K562 treated with DMSO at 1 percent for 12 hours (cell line): ENCODE data around the gene PHKG1. TPM values are rescaled to one million over a fixed set of nuclear protein-coding genes. Genes with fewer than 3 reads are reported as not detected.

Experiments
- total RNA-seq: library from RNA; unstranded; fragments of 300-600 nt; gene quantifications from 2 replicates; pipeline ENCODE4 v1.2.3, GENCODE V29; 2022; ENCODE audit not compliant: insufficient read depth

PHKG1 gene
- total RNA-seq, result 4.8 TPM in 1 of 2 replicates, not detected in the other

GRCh38 chr7:56092789-56093531 lies at the start of gene PHKG1:
TSS of gene PHKG1 (minus strand) at chr7:56092952. CDS start at chr7:56088941, 4,011 bp downstream.

GRCh38 chr7:56115852-56116538 lies 23.2 kb upstream of the PHKG1 start, which contains the start of gene NUPR2:
TSS of gene NUPR2 (minus strand) at chr7:56116417. CDS start at chr7:56116314, 103 bp downstream.

DNA sequence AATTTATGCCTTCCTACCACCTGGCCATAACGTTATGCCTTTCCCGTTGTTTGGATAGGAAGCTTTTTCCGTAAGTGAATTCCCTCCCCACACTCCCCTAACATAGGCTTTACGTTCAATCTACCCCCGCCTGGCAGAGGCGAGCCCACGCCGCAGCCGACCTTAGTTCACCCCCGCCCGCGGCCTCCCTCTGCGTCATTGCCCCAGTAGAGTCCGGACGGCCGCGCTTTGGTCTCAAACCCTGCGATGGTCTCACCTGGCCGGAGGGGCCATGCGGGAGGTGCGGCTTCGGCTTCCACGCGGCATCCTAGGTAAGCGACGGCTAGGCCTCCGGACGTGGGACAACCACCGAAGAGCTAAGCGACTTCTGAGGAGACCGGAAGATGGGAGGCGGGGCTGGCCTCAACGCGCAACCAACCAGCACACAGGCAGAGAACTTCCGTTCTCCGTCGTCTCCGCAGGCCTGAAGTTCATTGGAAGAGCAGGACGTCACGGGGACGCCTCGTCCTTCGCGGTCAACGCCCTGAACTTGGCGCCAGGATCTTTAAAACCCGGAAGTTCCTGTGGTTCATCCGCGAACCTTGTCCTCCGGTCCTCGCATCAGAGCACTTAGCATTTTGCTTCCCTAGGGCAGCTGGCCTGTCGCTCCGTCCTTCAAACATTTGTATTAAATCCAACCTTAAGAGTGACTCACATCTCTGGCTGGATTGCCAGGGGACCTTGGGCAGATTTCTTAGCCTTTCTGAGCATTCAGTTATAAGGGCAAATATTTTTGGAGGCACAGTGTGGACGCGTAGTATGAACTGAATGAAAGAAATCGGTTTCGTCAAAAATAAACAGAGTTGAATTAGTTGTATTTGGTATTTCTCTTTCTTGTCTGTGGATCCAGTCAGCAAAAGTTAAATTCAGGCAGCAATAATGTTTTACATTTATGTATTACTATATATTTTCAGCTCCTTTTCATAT lies 13.6 kb upstream of the PHKG1 start, which contains the start of gene CHCHD2:
TSS of gene CHCHD2 (minus strand) at position 369 of the 966 bp plus-strand sequence. CDS start at position 306, 63 bp downstream.

DNA sequence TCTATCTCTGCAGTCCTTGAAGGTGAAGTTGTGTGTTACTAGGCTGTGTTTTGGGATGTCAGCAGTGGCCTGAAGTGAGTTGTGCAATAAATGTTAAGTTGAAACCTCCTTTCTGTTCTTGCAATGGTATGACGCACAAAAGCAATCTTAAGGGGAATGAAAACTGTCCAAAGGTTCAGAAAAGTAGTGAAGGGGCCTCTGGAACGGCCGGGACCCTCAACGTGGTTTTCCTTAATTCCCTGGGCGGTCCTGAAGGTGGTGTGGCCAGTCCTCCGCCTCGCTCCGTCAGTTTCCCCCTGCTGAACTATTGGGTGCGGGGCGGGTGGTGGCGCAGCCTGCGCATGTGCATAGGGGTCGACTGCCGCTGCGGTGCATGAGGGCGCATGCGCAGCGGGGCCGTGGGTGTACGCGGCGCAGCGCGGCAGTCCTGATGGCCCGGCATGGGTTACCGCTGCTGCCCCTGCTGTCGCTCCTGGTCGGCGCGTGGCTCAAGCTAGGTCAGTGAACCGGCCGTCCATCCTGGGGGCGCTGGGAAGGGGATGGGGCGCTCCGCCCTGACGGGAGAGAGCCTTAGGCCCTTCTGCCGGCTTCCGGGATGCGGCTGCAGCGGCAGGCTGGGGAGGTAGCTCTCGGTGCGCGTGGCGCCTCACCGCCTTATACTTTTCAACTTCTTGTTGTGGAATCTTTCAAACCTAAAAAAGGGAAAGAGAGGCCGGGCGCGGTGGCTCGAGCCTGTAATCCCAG lies 28.7 kb downstream of the PHKG1 start, which contains the start of gene SUMF2:
TSS of gene SUMF2 (plus strand) at position 405 of the 744 bp plus-strand sequence. CDS start at position 431, 26 bp downstream.

DNA sequence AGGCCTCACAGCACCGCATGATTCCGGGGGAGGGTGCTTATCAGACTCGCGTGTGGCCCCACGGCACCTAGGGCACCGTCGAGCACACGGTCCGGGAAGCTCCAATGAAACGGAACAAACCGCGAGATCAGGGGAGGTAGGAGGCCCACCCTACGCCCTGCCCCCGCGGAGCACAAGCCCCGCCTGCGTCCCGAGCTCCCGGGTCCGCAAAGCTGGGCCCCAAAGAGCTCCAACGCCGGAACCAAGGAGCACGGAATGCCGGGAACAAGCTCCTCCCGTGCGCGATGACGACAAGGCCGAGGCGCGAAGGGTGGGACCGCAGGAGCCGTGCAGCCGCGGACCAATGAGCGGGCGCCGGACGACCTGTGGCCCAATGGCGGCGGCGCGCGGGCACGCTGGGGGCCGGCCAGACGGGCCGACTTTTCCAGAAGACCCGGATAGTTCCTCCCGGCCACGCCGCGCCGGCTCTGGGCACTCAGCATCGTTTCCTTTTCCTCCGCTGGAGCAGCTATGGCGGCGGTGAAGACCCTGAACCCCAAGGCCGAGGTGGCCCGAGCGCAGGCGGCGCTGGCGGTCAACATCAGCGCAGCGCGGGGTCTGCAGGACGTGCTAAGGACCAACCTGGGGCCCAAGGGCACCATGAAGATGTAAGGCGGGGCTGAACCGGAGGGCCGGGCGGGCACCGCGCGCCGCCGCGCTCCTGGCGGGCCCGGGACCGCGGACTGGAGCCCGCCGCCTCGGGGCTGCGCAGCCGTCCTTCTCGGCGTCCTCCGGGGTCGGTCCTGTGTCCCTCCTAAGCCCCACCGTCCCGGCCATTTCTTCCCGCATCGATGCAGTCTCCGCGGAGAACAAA lies 41.2 kb downstream of the PHKG1 start, which contains the start of the genes CCT6A and PSPH:
TSS of gene CCT6A (plus strand) at position 427 of the 853 bp plus-strand sequence. CDS start at position 511, 84 bp downstream.
TSS of gene PSPH (minus strand) at position 106 of the 853 bp plus-strand sequence. CDS start 30,232 bp downstream, outside the sequence.

Other genes starting within 250 kb of the PHKG1 start
- gene SEPTIN14, start 230.2 kb downstream of the PHKG1 start, total RNA-seq, result 0.34 TPM in 1 of 2 replicates, not detected in the other
- 0.27 and 1.6 TPM in 2 replicates for gene ZNF713, start 205.5 kb downstream of the PHKG1 start, total RNA-seq
- gene MRPS17, start 141.1 kb downstream of the PHKG1 start, total RNA-seq, result 9.5 and 9.7 TPM in 2 replicates
- gene NIPSNAP2, start 128.4 kb downstream of the PHKG1 start, total RNA-seq, result 26.0 and 57.8 TPM in 2 replicates
- gene PSPH, start 41.5 kb downstream of the PHKG1 start, total RNA-seq, result 20.4 and 41.4 TPM in 2 replicates
- gene CCT6A, start 41.2 kb downstream of the PHKG1 start, total RNA-seq, result 129 and 159 TPM in 2 replicates
- 49.0 and 69.1 TPM in 2 replicates for gene SUMF2, start 28.7 kb downstream of the PHKG1 start, total RNA-seq
- 831 and 1,113 TPM in 2 replicates for gene CHCHD2, start 13.5 kb upstream of the PHKG1 start, total RNA-seq
- gene NUPR2, start 23.5 kb upstream of the PHKG1 start, total RNA-seq, result not detected in 2 replicates